HG03025 (cell line): Measurements from ENCODE around the gene TMEM178B.
"Not testable (repeated sequence)": the region's sequence is repeated elsewhere in the genome, so short reads cannot be mapped to it uniquely, and the experiment has no call there.

Experiments used
- ATAC-seq: cut with Tn5 transposase; IDR thresholded peaks from one replicate; pipeline ENCODE4 v1.9.1; 2021; ENCODE audit warnings: mild to moderate bottlenecking, moderate library complexity; ENCODE audit not compliant: unreplicated experiment, low FRiP score

TMEM178B gene

DNA sequence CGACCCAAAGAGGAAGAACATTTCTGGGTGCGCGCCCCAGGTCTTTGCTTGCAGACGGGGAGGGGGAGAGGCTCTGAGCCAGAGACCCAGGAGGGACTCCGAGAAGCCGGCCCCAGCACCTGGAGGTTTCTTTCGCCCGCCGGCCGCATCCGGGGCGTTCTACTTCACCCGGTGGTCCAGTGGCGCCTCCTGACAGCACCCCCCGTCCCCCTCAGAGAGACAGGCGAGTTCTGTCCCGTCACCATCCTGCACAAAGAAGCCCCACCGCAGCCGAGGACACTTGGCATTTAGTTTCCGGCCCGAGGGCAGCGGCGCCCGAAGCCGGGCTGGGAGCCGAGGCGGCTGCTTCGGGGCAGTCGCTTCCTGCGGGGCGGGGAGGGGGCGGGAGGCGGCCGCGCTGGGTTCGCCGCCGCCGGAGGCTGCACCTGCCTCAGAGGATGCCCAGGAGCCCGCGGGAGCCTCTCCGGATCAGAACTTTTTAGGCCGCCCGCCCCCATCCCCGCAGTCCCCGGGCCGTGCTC is at the start of gene TMEM178B:
Gene TMEM178B, plus strand, starts transcription at position 424 of the 521 bp plus-strand sequence.
- ATAC-seq, result no peak

DNA sequence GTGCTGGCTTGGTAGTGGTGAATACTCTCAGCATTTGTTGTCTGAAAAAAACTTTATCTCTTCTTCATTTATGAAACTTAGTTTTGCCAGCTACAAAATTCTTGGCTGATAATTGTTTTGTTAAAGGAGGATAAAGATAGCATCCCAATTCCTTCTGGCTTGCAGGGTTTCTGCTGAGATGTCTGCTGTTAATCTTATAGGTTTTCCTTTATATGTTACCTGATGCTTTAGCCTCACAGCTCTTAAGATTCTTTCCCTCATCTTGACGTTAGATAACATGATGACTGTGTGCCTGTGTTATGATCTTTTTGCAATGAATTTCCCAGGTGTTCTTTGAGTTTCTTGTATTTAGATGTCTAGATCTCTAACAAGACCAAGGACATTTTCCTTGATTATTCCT is 49.2 kb upstream of the TMEM178B start:
- no peak for ATAC-seq

GRCh38 chr7:141027043-141027442 is 46.8 kb upstream of the TMEM178B start:
- ATAC-seq, result no peak

- ATAC-seq, result no peak
These were observed 45.1 kb upstream of the TMEM178B start for GRCh38 chr7:141028767-141029166.

DNA sequence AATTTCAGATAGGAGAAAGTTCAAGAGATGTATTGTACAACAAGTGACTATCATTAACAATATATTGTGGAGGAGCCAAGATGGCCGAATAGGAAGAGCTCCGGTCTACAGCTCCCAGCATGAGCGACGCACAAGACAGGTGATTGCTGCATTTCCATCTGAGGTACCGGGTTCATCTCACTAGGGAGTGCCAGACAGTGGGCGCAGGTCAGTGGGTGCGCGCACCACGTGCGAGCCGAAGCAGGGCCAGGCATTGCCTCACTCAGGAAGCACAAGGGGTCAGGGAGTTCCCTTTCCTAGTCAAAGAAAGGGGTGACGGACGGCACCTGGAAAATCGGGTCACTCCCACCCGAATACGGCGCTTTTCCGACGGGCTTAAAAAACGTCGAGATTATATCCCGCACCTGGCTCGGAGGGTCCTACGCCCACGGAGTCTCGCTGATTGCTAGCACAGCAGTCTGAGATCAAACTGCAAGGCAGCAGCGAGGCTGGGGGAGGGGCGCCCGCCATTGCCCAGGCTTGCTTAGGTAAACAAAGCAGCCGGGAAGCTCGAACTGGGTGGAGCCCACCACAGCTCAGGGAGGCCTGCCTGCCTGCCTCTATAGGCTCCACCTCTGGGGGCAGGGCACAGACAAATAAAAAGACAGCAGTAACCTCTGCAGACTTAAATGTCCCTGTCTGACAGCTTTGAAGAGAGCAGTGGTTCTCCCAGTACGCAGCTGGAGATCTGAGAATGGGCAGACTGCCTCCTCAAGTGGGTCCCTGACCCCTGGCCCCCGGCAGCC is 41.1 kb upstream of the TMEM178B start:
- not testable (repeated sequence) for ATAC-seq

- not testable (repeated sequence) for ATAC-seq
These were observed 35.8 kb upstream of the TMEM178B start for GRCh38 chr7:141038100-141038499.

- no peak for ATAC-seq
These were observed 34.5 kb upstream of the TMEM178B start for GRCh38 chr7:141039376-141039775.

DNA sequence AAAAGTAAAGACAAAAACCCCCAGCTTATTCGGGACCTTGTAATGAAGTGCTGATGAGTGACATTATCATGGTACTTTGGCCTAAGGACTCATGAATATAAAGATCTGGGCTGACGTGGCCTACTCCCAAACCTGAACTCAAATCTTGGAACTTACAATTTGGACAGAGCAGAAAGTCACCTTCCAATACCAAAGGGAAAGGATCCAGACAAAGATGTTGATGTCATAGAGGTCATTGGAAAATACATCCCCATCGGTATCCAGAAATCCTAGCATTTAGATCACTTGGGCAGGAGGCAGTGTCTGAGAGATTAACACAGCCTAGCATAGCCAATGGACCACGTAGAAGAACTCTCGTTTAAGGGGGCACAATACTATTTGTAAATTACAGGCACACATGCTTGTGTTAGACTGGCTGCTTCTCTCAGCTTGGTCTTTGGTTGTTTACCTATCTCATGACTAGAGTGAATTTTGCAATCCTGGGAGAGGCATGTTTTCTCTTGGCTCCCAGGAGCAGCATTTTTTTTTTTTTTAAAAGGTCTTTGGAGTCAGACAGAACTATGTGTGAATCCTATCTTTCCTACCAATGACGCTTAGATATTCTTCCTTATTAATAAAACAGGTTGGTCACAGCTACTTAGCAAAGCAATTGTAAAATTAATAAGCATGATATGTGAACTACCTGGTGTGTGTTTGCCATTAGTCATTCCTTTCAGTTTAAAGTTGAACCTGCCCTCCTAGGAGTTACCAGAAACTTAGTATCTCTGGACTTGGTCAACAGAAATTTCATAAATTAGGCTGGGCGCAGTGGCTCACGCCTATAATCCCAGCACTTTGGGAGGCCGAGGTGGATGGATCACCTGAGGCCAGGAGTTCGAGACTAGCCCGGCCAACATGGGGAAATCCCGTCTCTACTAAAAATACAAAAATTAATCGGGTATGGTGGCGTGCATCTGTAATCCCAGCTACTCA is 31.4 kb upstream of the TMEM178B start:
- no peak for ATAC-seq

- ATAC-seq, result no peak
These were observed 30.2 kb upstream of the TMEM178B start for GRCh38 chr7:141043616-141044015.

- ATAC-seq, result no peak
These were observed 28.6 kb upstream of the TMEM178B start for GRCh38 chr7:141045126-141045841.

DNA sequence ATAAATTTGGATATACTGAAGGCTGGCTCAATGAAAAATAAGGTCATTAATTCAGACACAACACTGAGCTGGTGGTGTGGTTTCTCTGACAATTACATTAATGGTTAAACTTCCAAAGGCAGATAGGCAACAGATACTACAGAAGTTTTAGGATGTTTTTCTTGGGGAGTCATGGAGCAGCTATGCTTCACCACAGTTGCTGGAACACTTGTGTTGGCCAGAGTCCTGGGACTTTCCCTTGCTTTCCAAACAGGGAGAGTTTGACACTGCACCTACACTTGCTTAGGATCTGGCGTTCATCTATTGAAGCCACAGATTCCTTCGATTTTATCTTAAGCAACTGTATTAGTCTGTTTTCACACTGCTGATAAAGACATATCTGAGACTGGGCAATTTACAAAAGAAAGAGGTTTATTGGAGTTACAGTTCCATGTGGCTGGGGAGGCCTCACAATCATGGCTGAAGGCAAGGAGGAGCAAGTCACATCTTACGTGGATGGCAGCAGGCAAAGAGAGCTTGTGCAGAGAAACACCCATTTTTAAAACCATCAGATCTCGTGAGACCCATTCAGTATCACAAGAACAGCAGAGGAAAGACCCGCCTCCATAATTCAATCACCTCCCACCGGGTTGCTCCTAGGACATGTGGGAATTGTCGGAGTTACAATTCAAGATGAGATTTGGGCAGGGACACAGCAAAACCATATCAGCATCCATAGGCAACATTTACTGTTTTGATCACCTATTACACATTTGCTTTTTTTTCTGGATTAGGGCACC is 27.8 kb upstream of the TMEM178B start:
- no peak for ATAC-seq

GRCh38 chr7:141053626-141054025 is 20.2 kb upstream of the TMEM178B start:
- no peak for ATAC-seq

GRCh38 chr7:141055146-141055545 is 18.7 kb upstream of the TMEM178B start:
- ATAC-seq, result no peak

DNA sequence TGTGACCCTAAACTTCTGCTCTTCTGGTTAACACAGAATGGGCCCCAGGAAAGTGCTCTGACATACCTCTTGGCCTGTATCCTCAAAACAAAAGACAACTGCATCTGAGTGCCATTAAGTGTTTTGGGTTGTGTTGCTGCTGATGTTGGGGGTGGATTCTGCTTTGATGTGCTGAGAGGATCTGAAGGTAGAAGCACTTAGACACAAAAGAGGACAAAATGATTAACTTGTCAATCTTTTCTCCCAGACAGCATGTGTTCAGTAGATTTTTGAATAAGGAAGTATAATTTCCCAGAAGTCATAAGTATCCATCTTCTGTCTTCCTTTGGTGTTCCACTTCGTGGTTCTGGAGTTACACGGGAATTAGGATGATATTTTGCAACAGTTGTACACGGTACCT is 16.1 kb upstream of the TMEM178B start:
- ATAC-seq, result no peak

GRCh38 chr7:141067856-141068255 is 6.0 kb upstream of the TMEM178B start:
- ATAC-seq, result not testable (repeated sequence)

- ATAC-seq, result no peak
These were observed 2.5 kb upstream of the TMEM178B start for GRCh38 chr7:141071260-141071854.

DNA sequence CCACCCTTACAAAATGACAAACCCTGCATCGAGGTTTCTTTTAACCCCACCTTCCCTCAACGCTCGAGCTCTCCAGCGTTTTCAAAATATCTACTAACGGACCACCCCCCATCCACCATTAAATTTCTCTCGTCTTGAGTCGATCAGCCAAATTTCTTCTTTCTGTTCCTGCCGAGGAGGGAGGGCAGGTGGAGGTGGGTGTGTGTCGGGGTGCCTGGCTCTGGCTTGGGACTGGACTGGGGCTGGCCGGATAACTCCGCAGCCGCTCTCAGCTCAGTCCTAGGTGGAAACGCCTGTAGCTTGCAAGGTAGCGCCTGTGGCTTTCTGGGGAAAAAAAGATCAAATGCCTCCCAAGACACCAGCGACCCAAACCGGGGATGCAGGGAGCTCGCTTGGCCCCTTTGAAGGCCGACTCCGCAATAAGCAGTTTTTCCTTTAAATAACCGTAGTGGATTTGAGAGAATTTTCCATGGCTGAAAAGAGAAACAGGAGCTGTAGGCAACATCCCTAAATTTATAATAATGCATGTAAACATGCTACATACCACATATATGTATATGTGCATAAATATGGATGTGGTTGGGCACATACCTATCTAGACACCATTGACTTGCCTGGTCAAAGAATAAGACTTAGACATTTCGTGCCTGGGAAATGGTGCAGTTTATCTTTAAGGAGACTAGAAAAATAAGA is 1.9 kb upstream of the TMEM178B start:
- no peak for ATAC-seq

DNA sequence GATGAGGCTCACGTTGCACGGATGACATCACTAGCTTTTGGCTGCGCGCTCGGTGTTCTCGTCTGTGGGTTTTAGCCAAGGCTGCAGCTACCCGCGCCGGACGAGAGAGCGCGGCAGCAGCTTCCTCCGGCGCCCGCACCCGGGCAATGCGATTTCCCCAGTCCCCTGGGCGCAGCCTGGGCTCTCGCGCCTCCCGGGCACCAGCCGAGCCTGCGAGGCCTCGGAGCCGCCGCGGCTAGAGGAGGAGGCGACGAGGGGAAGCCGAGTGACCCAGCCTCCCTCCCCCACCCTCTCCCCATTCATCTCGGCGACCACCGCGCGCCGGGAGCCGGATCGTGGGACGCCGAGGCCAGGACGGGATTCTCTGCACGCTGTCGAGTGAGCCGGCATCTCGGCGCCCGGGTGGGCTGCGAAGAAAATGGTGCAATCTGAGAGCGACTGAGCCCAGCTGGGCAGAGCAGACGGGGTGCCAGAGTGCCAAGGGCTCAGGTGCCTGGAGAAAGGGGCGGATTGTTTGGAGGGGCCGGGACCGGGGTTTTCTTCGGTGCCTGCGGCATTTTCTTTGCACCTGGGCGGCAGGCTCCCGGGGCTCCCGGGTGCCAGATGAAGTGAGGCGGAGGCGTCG is 1.2 kb upstream of the TMEM178B start:
- ATAC-seq, result no peak
